T follicular helper cell (primary cell): ENCODE results near the gene USP47.

Experiments
- DNase-seq: peaks from one replicate; pipeline ENCODE4 v3.0.0-alpha.2; 2020; ENCODE audit warnings: low read depth
- total RNA-seq, 2 experiments: gene quantifications; one replicate each; lab custom pipeline; 2026; lab: John Stamatoyannopoulos, UW

Gene USP47
- total RNA-seq, result 214 to 250 reads per million in 2 experiments

GRCh38 chr11:11841723-11842420 is at the start of gene USP47:
Gene USP47, plus strand, starts transcription at chr11:11841972. Its CDS starts 214 bp downstream, at chr11:11842186.
- peak; percentile 93 for DNase-seq

- DNase-seq, result no peak
Measured at GRCh38 chr11:11793073-11793472, 48.7 kb upstream of the USP47 start.

GRCh38 chr11:11798586-11799438 is 43.0 kb upstream of the USP47 start:
- peak; percentile 73 for DNase-seq

GRCh38 chr11:11805228-11805627 is 36.5 kb upstream of the USP47 start:
- DNase-seq, result no peak

GRCh38 chr11:11806074-11806473 is 35.7 kb upstream of the USP47 start:
- DNase-seq, result no peak

- no peak for DNase-seq
Measured at GRCh38 chr11:11806586-11806985, 35.2 kb upstream of the USP47 start.

- DNase-seq, result no peak
Measured at GRCh38 chr11:11807811-11808782, 33.7 kb upstream of the USP47 start.

GRCh38 chr11:11808992-11809615 is 32.7 kb upstream of the USP47 start:
- DNase-seq, result no peak

- DNase-seq, result no peak
Measured at GRCh38 chr11:11810764-11811726, 30.7 kb upstream of the USP47 start.

GRCh38 chr11:11813288-11813962 is 28.3 kb upstream of the USP47 start:
- DNase-seq, result no peak

- DNase-seq, result no peak
Measured at GRCh38 chr11:11814614-11815452, 26.9 kb upstream of the USP47 start.

GRCh38 chr11:11816511-11817314 is 25.1 kb upstream of the USP47 start:
- DNase-seq, result no peak

GRCh38 chr11:11817957-11818356 is 23.8 kb upstream of the USP47 start:
- DNase-seq, result no peak

GRCh38 chr11:11818529-11819121 is 23.1 kb upstream of the USP47 start:
- DNase-seq, result no peak

GRCh38 chr11:11821899-11822298 is 19.9 kb upstream of the USP47 start:
- DNase-seq, result no peak

- no peak for DNase-seq
Measured at GRCh38 chr11:11822946-11823345, 18.8 kb upstream of the USP47 start.

- no peak for DNase-seq
Measured at GRCh38 chr11:11826260-11826659, 15.5 kb upstream of the USP47 start.
